ENCODE measurements around the gene OR6X1. TPM values are rescaled to one million over a fixed set of nuclear protein-coding genes. Genes with fewer than 3 reads are reported as not detected.

OR6X1 gene
- total and polyA plus RNA-seq, 2 experiments from 2014 or later, result not detected

DNA sequence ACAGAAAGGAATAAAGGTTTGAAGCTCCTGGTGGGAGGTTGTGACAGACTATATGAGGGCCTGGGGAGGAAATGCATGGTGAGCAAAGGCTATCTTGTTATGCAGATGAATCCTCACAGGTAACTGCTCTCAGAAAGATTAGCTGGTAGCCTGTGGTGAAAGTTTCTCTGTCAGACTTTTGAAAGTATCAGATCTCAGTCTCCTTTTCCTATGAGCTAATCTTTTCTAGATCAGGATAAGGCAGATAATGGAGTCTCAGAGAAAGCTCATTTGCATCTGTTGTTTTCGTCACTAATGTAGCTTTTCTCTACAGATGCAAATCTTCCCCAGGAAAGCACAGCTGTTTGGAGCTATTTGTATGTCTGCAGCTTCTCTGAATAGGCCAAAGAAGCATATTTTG is 21.0 kb upstream of the OR6X1 start:
- Histone ChIP-seq H2AFZ (no peak overlapping the region), H3K79me2 (replicated peaks; ENCODE audit: insufficient read depth) (no peaks in the 10 kb centered on the region), H3K4me2 (peak overlapping the region; percentile 44; the same call in 1 of the 2 replicates), H3K4me3 (no peak overlapping the region), H4K20me1 (replicated peaks; ENCODE audit: insufficient read depth) (no peaks in the 10 kb centered on the region), H3K27me3 (ENCODE audit: insufficient read depth) (no peaks in the 10 kb centered on the region), H3K27ac (ENCODE audit: low read depth) (peak overlapping the region; percentile 97), H3F3A (replicated peaks; ENCODE audit: low read depth) (peaks cover 7% of the 10 kb centered on the region; the same call in 1 of the 2 replicates), H3K36me3 (ENCODE audit: insufficient read depth) (no peaks in the 10 kb centered on the region), H3K9me2 (ENCODE audit: insufficient read depth) (no peaks in the 10 kb centered on the region), H3K4me1 (ENCODE audit: insufficient read depth) (peaks cover 56% of the 10 kb centered on the region)
- H3K27ac Mint-ChIP-seq, result peak overlapping the region; percentile 97
- H3K27me3 Mint-ChIP-seq (ENCODE audit: insufficient read depth, low read depth, poor library complexity), result no peaks in the 10 kb centered on the region
- no peak for TF ChIP-seq ZNF331 (CRISPR knock-in tag; IDR thresholded peaks at IDR 0.05; ENCODE audit: low read depth)
- TF ChIP-seq, protein P1, sequence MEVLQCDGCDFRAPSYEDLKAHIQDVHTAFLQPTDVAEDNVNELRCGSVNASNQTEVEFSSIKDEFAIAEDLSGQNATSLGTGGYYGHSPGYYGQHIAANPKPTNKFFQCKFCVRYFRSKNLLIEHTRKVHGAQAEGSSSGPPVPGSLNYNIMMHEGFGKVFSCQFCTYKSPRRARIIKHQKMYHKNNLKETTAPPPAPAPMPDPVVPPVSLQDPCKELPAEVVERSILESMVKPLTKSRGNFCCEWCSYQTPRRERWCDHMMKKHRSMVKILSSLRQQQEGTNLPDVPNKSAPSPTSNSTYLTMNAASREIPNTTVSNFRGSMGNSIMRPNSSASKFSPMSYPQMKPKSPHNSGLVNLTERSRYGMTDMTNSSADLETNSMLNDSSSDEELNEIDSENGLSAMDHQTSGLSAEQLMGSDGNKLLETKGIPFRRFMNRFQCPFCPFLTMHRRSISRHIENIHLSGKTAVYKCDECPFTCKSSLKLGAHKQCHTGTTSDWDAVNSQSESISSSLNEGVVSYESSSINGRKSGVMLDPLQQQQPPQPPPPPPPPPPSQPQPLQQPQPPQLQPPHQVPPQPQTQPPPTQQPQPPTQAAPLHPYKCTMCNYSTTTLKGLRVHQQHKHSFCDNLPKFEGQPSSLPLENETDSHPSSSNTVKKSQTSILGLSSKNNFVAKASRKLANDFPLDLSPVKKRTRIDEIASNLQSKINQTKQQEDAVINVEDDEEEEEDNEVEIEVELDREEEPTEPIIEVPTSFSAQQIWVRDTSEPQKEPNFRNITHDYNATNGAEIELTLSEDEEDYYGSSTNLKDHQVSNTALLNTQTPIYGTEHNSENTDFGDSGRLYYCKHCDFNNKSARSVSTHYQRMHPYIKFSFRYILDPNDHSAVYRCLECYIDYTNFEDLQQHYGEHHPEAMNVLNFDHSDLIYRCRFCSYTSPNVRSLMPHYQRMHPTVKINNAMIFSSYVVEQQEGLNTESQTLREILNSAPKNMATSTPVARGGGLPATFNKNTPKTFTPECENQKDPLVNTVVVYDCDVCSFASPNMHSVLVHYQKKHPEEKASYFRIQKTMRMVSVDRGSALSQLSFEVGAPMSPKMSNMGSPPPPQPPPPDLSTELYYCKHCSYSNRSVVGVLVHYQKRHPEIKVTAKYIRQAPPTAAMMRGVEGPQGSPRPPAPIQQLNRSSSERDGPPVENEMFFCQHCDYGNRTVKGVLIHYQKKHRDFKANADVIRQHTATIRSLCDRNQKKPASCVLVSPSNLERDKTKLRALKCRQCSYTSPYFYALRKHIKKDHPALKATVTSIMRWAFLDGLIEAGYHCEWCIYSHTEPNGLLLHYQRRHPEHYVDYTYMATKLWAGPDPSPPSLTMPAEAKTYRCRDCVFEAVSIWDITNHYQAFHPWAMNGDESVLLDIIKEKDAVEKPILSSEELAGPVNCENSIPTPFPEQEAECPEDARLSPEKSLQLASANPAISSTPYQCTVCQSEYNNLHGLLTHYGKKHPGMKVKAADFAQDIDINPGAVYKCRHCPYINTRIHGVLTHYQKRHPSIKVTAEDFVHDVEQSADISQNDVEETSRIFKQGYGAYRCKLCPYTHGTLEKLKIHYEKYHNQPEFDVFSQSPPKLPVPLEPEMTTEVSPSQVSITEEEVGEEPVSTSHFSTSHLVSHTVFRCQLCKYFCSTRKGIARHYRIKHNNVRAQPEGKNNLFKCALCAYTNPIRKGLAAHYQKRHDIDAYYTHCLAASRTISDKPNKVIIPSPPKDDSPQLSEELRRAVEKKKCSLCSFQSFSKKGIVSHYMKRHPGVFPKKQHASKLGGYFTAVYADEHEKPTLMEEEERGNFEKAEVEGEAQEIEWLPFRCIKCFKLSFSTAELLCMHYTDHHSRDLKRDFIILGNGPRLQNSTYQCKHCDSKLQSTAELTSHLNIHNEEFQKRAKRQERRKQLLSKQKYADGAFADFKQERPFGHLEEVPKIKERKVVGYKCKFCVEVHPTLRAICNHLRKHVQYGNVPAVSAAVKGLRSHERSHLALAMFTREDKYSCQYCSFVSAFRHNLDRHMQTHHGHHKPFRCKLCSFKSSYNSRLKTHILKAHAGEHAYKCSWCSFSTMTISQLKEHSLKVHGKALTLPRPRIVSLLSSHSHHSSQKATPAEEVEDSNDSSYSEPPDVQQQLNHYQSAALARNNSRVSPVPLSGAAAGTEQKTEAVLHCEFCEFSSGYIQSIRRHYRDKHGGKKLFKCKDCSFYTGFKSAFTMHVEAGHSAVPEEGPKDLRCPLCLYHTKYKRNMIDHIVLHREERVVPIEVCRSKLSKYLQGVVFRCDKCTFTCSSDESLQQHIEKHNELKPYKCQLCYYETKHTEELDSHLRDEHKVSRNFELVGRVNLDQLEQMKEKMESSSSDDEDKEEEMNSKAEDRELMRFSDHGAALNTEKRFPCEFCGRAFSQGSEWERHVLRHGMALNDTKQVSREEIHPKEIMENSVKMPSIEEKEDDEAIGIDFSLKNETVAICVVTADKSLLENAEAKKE (CRISPR knock-in tag; IDR thresholded peaks at IDR 0.05), result peak; percentile 85
- no peak for TF ChIP-seq POLR2AphosphoS5 (IDR thresholded peaks at IDR 0.05; ENCODE audit: low read depth)
- no peak; the same call in 1 of the 2 replicates for TF ChIP-seq ZNF114 (CRISPR knock-in tag; IDR thresholded peaks at IDR 0.05)
- peak; percentile 79 for TF ChIP-seq CREB1 (CRISPR knock-in tag; IDR thresholded peaks at IDR 0.05; ENCODE audit: low read depth)
- TF ChIP-seq, protein P2, sequence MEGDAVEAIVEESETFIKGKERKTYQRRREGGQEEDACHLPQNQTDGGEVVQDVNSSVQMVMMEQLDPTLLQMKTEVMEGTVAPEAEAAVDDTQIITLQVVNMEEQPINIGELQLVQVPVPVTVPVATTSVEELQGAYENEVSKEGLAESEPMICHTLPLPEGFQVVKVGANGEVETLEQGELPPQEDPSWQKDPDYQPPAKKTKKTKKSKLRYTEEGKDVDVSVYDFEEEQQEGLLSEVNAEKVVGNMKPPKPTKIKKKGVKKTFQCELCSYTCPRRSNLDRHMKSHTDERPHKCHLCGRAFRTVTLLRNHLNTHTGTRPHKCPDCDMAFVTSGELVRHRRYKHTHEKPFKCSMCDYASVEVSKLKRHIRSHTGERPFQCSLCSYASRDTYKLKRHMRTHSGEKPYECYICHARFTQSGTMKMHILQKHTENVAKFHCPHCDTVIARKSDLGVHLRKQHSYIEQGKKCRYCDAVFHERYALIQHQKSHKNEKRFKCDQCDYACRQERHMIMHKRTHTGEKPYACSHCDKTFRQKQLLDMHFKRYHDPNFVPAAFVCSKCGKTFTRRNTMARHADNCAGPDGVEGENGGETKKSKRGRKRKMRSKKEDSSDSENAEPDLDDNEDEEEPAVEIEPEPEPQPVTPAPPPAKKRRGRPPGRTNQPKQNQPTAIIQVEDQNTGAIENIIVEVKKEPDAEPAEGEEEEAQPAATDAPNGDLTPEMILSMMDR (conservative IDR thresholded peaks at IDR 0.05; ENCODE audit: low read depth in 2 of 2), result no peak
- no peak for TF ChIP-seq JUNB (IDR thresholded peaks at IDR 0.05; ENCODE audit: unreplicated experiment)
- TF ChIP-seq NANOG (IDR thresholded peaks at IDR 0.05; ENCODE audit: borderline replicate concordance), result peak; percentile 62; the same call in 1 of the 2 replicates
- TF ChIP-seq, protein P3, sequence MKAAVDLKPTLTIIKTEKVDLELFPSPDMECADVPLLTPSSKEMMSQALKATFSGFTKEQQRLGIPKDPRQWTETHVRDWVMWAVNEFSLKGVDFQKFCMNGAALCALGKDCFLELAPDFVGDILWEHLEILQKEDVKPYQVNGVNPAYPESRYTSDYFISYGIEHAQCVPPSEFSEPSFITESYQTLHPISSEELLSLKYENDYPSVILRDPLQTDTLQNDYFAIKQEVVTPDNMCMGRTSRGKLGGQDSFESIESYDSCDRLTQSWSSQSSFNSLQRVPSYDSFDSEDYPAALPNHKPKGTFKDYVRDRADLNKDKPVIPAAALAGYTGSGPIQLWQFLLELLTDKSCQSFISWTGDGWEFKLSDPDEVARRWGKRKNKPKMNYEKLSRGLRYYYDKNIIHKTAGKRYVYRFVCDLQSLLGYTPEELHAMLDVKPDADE (IDR thresholded peaks at IDR 0.05), result peak; percentile 68; the same call in 1 of the 2 replicates
- TF ChIP-seq, protein P4, sequence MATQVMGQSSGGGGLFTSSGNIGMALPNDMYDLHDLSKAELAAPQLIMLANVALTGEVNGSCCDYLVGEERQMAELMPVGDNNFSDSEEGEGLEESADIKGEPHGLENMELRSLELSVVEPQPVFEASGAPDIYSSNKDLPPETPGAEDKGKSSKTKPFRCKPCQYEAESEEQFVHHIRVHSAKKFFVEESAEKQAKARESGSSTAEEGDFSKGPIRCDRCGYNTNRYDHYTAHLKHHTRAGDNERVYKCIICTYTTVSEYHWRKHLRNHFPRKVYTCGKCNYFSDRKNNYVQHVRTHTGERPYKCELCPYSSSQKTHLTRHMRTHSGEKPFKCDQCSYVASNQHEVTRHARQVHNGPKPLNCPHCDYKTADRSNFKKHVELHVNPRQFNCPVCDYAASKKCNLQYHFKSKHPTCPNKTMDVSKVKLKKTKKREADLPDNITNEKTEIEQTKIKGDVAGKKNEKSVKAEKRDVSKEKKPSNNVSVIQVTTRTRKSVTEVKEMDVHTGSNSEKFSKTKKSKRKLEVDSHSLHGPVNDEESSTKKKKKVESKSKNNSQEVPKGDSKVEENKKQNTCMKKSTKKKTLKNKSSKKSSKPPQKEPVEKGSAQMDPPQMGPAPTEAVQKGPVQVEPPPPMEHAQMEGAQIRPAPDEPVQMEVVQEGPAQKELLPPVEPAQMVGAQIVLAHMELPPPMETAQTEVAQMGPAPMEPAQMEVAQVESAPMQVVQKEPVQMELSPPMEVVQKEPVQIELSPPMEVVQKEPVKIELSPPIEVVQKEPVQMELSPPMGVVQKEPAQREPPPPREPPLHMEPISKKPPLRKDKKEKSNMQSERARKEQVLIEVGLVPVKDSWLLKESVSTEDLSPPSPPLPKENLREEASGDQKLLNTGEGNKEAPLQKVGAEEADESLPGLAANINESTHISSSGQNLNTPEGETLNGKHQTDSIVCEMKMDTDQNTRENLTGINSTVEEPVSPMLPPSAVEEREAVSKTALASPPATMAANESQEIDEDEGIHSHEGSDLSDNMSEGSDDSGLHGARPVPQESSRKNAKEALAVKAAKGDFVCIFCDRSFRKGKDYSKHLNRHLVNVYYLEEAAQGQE (IDR thresholded peaks at IDR 0.05; ENCODE audit: unreplicated experiment), result no peak
- ATAC-seq (peak; percentile 96), DNase-seq (ENCODE audit: low spot score) (peak; percentile 88)
- peaks cover 23% of the 10 kb centered on the region for H3K36me3 Mint-ChIP-seq (ENCODE audit: low read depth)
- no peak overlapping the region for H3K4me3 Mint-ChIP-seq
- H3K9me3 Mint-ChIP-seq, result peaks cover 11% of the 10 kb centered on the region
- peaks cover 54% of the 10 kb centered on the region for H3K4me1 Mint-ChIP-seq

All from GM23338 (cell line).